GM19025 (cell line): Measurements from ENCODE around the gene DTL.

Experiments
- ATAC-seq: cut with Tn5 transposase; IDR thresholded peaks from one replicate; pipeline ENCODE4 v1.9.1; 2021; ENCODE audit warnings: mild to moderate bottlenecking, low read depth, moderate library complexity; ENCODE audit not compliant: unreplicated experiment

DTL gene

DNA sequence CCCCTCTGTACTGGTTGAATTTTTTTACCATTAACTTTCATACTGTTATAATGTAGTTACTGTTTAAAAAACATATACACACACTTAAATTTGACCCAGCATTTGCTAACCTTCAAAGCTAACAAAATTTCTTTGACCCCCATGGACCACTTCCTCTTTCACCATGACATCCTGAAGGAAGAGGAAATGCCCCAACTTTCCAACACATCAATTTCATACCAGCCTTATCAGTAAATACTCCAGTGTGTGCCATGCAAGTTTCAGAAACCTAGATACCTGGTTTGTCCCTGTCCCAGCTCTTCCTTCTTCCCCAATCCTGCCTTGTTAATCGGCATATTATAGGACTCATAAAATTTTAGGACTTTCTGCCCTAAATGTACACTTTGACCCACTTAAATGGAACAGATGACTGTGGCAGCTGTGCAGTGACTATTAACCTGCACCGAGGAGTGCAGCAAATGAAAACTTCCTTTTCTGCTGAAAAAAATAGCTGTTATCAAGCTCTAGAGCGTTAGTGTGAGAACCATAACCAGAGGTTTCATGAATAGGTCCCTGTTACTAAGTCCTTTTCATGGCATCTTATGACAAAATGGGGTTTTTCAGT is 54.1 kb downstream of the DTL start:
- no peak for ATAC-seq

DNA sequence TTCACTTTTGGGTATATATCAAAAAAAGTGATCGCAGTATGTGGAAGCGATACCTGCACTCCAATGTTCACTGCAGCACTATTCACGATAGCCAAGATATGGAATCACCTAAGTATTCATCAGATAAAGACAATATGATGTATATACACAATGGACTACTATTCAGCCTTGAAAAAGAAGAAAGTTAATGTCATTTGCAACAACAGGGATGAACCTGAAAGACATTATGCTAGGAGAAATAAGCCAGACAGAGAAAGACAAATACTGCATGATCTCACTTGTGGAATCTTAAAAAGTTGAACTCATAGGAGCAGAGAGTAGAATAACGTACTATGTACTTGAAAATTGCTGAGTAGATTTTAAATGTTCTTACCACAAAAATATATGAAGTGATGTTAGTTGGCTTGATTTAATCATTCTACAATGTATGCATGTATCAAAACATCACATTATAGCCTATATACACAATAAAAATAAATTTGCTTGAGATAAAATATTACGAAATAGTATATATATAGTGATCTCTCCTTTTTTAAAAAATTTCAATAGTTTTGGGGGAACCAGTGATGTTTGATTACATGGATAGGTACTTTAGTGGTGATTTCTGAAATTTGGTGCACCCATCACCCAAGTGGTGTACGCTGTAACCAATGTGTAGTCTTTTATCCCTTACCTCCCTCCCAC is 56.0 kb downstream of the DTL start:
- ATAC-seq: no peak

DNA sequence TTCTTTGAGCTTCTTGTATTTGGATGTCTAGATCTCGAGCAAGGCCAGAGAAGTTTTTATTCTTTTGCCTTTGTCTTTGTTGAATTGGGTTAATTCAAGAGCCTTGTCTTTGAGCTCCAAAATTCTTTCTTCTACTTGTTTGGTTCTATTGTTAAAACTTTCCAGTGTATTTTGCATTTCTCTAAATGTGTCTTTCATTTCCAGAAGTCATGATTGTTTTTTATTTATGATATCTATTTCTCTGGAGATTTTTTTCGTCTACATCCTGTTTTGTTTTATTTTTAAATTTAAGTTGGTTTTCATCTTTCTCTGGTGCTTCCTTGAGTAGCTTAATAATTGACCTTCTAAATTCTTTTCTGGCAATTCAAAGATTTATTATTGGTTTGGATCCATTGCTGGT is 61.8 kb downstream of the DTL start:
- ATAC-seq: no peak

DNA sequence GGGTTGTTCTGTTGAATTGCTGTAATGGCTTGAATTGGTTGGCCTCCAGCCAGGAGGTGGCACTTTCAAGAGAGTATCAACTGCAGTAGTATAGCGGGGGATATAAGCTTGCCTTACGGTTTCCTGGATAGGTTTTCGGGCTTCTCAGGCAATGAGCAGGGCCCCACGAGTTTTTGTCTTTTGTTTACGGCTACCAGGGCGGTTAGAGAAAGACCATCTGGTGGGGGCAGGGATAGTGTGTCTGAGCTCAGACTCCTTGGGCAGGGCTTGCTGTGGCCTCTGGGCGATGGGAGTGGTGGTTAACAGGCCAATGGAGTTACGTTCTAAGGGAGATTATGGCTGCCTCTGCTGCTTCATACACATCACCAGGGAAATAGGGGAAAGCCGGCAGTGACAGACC is 62.8 kb downstream of the DTL start:
- ATAC-seq: no peak

DNA sequence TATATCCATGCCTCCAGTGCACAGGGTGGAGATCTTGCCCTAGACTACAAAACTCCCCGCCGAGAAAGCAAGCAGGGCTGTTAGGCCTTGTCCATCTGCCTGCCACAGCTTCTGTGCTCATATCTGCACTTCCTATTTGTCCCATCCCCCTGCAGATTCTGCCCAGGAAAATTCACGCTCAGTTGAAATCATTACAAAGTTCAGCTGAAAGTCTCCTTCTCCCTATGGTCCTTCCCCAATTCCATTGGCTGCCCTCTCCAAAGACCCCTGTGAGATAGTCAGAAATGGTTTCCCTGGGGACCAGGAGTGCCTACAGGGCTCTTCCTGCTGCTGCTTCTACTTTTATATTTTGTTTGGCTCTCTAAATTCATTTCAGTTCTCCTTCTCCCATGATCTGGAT is 63.2 kb downstream of the DTL start:
- no peak for ATAC-seq

DNA sequence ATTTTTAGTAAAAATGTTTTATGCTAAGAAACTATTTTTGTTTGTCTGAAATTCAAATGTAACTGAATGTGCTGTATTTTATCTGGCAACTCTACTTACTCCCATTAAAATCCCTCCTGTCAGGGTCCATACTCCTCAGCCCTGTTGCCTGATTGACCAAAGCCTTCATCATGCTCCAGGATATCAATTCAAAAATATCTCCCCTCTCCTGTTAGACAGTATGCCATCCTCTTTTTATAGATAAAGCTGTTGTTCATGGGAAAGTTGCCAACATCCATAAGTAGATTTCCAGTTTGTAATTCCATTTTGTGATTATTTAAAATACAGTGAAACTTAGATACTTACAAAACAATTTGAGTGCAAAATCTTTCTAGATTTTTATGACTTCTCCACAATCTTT is 65.7 kb downstream of the DTL start:
- ATAC-seq: no peak

DNA sequence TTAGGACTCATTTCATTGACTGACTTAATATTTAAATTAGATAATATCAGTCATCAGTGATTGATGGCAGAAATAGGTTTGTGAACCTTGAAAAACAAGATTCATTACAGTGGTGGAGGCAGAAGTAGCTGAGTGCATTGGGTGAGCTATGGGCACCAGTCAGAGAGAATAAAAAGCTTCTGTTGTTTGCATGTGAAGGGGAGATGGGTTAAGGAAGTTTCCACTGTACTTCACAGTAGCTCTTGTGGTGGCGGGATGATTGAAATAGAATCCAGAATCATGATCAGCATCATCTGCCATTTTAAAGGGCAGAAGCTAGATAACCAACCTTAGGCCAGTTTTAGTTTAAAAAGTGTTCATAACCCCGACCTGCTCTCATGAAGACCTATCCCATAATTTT is 66.2 kb downstream of the DTL start:
- ATAC-seq: no peak

DNA sequence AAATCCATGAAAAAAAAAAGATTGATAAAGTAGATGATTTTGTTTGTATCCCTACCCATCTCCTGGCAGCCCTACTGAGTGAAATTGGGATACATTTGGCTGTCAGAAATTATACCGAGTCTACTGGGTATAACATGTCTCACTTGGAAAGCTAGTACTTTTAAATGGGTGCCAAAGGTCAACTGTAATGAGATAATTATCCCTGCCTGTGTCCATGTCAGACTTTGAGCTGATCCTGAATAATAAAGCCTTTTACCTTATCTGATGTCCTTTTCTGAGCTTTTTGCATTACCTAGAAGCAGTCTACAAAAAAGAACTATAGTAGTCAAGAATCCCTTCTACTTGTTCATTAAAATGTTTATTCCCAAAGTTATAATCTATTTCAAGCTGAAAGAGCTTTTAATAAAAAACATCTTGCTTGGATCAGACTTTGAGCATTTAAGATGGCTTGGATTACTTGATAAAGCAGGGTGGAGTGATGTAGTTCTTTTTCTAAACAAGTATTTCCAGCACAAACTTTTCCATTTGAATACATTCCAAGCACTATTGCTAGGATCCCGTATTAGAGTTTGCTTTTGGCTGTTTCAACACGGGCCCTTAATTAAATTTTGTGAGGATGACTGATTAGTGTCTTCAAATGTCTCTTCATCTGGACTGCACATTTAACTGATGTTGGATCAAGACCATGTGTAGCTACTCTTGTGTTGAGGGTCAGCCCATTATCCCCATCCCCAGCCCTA is 69.2 kb downstream of the DTL start:
- no peak for ATAC-seq

DNA sequence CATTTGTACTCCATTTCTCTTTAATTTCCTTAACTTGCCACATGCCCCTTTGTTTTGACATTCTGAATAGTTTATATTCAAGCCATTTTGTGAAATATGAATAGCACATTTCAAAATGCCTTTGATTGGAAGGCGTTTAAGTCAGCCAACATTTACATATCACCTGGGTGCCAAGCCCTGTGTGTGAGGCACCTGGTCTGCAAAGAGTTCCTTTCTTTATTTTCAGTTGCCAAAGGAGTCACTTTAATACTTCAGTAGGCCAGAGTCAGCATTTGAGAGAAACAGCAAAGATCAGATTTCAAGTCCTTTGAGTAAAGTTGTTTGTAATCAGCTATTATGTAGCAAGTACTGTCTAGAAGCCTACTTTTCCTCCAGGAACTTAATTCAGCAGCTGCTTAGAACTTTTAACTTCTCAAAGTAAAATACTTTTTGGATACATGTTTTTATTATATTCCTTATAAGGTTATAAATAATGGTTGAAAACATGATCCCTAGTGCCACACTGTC is 70.8 kb downstream of the DTL start:
- no peak for ATAC-seq

DNA sequence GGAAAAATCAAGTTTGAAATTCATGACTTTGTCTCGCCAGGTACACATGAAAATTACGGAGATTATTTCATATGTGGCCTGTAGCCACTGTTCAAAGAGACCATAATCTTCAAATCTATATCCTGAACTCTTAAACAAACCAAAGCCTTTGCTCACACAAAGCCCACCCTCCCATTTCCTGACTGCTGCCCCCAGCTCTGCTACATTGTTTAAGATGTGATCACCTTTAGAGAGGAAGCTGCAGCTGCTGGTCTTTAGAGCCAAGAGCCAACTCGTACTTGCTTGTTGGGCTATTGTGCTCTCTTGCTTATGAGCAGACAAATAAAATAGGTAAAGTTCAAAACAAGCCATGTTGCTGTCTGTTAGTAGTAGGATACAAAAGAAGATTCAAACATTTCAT is 71.9 kb downstream of the DTL start:
- ATAC-seq: no peak

DNA sequence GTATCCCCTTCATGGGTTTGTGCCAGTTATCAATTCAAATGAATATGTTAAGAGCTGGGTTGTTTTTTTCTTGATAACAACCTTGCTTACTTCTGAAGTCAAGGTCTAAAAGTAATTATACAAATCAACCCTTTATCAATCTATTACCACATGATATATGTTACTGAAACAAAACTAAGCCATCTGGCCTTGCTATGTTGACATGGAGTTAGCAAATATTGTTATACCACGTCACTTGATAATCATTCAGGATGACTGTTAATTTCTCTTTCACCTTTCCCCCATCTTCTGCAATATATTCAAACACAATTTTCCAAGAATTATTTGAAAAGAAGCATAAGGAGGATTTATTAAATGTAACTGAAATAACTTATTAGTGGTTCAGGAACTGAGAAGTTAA is 72.6 kb downstream of the DTL start:
- no peak for ATAC-seq

DNA sequence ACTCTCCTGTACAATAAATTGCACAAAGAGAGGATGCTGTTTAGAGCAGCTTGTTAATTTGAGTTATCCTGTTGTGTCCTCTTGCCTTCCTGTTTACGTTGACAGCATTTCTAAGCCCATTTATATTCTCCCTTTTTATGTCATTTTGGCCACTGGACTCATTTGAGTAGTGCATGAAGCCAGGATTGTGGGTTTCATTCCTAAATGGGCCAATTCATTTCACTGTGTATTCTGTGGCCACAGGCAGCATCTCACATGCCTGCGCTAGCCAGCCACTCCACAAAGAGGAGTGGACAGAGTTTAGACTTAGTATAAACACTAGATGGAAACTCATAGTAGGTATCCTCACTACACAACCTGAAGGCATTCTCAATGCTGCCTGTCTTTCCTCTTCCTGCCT is 73.4 kb downstream of the DTL start:
- ATAC-seq: no peak

DNA sequence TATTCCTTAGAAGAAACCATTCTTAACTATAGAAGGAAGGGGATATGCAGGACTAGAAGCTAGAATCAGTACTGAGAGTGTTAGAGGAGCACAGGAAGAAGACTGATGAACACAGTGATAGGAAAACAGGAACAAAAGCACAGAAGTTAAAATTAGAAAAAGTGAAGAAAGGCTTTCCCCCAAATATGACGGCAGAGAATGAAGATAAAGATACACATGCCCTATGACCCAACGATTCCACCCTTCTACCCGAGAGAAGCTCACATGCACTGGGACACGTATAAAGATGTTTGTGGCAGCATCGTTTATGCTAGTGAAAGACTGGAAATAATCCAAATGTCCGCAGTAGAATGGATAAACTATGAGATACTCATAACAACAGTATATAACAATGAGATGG is 74.2 kb downstream of the DTL start:
- ATAC-seq: no peak

DNA sequence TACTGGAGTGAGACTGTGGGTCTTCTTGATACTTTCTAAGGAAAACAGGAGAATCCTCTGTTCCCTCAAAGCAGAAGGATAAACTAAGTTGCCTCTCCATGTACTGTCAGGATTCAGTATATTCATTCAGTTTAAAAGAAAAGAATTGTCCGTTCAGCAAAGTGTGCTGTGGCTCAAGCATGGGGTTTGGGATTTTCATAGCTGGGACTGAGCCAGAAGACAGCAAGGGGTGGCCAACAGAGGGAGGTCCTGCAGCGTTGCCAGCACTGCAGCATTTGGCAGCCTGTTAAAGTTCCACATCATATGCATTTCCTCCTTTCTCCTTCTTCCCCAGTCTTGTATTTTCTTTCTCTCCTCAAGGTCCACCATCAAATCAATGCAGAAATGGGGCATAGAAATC is 75.1 kb downstream of the DTL start:
- ATAC-seq: no peak

DNA sequence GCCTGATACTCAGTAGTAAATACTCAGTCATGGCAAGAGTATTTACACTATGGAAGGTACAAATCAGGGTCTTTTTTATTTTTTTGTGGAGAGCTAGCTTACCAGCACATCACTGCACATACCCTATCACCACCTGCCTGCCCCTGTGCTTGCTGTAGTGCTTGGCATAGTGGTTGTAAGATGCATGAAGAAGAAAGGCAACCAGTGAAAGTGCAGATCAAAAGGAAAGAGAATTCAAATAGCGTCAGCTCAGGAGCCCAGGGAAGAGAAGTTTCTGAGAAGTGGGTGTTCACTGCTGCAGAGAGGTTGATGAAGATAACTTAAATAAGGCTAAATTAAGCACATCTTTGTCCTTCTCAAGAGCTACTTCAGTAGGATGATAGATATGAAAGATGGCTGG is 76.0 kb downstream of the DTL start:
- ATAC-seq: no peak

DNA sequence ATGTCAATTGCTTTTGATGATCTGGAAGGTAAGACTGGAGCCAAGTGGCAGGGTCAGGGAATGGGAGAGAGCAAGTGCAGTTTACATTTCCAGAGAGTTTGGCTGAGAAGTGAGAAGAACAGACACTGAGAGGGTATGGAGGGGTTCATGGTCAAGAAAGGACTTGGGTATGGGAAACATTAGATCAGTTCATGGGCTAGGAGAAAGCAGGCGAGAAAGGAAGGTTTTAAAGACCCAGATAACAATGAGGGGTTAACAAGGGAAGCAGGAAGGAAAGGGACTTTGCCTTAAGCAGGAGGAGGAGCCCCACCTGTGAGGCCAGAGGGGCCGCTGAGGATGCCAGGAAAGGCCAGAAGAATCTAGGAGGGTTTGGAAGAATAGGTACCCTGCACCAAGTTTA is 78.2 kb downstream of the DTL start:
- ATAC-seq: no peak

DNA sequence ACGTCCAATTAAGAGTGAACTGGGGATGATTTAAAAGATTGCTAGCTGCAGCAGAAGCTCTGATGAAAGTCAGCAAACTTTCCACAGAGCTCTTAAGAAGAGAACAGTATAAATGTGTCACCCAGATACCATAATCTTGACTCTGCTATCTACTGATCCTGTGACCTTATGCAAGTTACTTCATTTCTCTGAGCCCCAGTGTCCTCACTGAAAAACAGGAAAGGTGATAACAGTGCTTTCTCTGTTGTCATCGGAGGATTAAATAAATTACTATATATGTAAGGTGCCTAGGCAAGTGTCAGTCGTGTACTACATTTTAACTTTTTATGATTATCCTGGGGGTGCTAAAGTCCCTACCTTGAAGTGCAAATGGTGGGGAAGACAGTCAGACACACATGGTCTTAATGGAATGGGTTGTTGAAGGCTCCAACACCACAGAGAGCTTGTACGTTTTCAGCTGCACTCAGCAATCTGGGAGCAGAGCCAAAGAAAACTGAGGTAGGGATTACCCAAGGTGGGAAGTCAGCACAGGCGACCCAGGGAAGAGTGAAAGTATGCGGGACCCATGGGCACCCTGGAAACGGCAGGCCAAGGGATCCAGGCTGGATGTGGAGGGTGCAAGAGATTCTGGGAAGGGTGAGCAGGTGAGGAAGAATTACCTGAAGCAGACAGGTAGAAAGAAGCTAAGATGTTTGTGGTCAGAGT is 82.8 kb downstream of the DTL start:
- ATAC-seq: no peak

DNA sequence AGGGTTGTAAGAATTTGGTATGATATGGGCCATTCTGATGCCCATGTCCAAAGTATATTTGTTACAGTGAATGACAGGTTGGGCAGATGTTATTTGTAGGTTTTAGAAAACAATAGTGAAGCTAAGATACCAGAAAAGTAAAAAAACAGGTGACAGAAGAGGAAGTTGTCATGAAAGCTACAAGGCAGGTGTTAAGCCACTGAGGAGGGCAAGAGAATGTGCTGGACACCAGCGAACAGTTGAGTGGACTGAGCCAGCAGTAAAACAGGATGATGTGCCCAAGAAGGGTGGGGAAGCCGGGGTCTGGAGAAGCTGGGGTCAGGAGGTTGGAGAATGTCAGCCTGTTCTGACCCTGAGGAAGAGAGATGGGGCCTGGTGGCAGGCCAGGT is 83.3 kb downstream of the DTL start:
- ATAC-seq: no peak

DNA sequence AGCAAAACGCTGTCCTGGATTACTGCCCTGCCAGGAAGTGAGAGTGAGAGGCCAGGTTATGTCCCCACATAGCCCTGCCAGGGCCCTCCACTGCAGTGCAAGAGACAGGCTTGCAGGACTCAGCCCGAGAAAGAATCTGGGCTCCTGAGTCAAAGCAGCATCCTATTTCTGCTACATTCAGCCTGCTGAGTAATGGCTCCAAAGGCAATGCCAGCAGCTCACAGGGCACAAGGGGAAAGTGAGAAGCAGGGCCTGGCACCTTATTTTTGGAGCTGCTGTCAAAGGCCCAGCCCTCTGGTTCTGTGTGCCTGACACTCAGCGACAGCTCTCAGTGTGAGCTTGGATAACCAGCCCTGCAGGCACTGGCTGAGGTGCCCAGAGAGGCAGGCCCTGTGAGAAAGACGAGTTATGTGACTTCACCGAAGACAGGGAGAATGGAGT is 83.9 kb downstream of the DTL start:
- no peak for ATAC-seq

DNA sequence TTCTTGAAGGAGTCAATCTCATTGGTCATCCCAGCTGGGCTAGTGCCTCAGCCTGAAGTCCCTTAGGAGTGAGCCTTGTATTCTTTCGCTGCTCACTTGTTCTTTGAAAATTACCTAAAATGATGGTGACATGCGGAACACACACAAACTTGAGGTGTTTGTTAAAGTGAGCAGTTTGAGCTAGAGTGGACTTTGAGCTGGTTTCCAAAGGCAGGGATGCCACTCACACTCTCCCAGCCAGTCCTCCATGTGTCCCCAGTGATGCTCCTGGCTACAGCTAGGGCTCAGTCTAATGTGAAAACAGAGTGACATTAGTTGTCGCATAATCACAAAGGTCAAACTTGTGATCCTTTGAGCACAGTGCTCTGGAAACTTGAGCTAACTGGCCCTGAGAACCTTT is 84.3 kb downstream of the DTL start:
- no peak for ATAC-seq

DNA sequence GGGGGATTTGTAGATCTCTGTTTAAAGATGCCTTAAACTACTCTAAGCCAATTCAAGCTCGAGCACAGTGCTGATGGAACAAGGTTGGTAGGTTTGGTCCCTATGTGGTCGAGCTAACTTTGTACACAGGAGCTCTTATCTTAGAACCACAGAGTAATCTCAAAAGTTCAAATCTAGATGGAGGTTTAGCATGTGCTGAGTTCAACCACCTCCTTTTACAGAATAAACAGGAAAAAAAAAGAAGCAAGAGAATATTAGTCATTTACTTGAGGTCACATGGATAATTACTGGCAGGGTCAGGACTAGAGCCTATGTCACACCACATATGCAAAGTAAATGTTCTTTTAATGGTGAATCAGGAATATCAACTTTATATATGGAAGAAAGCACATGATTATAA is 86.2 kb downstream of the DTL start:
- no peak for ATAC-seq
